ENCODE data around the gene NEUROG1. TPM values are rescaled to one million over a fixed set of nuclear protein-coding genes. Genes with fewer than 3 reads are reported as not detected.

The NEUROG1 gene
- total and polyA plus RNA-seq, 2 experiments from 2014 or later, result 0.16 TPM; not detected in 1

DNA sequence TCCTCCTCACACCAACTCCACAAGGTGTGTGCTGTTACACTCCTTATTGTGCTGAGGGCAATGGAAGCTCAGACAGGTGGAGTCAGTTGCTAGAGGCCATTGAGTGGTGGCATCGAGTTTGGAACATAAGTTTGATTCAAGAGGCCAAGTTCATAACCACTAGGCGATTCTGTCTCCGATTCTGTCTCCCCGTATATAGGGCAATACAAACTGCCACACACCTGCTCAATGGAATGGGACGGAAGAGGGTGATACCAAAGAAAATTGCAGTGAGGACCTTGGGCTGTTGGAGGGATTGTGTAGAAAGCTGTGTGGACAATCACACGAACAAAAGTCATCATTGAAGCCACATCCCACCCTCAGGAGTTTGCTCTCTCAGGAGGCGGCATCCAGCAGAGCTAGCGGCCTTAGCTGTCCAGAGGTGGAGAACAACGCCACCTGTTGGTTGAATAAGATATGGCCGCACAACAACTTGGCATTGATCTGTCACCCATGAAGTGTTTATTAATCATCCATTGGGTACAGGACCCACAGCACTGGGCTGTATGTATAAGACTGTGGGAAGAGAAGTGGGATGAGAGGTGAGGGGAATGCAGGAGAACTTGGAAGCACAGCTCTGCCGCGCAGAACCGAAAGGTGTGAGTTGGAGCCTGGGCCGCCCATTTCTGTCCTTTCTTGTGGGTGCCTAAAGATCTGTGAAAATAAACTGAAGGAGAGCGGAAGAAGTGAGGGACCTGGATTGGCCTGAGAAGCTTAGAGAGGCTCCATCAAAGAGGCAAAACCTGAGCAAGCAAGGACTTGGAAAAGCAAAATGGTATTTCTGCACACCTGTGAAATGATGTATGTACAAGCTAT lies 16.1 kb upstream of the NEUROG1 start:
- no peak overlapping the region for H3K4me3 Mint-ChIP-seq
- peak; percentile 78 for ATAC-seq
- H3K27me3 Mint-ChIP-seq (ENCODE audit: insufficient read depth, low read depth, poor library complexity), result peaks cover 56% of the 10 kb centered on the region
- H3K79me2 ChIP-seq (replicated peaks; ENCODE audit: insufficient read depth), result no peaks in the 10 kb centered on the region
- no peak overlapping the region for H3K27ac ChIP-seq (ENCODE audit: low read depth)
- TF ChIP-seq, protein P1, sequence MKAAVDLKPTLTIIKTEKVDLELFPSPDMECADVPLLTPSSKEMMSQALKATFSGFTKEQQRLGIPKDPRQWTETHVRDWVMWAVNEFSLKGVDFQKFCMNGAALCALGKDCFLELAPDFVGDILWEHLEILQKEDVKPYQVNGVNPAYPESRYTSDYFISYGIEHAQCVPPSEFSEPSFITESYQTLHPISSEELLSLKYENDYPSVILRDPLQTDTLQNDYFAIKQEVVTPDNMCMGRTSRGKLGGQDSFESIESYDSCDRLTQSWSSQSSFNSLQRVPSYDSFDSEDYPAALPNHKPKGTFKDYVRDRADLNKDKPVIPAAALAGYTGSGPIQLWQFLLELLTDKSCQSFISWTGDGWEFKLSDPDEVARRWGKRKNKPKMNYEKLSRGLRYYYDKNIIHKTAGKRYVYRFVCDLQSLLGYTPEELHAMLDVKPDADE (IDR thresholded peaks at IDR 0.05), result no peak
- TF ChIP-seq, protein P2, sequence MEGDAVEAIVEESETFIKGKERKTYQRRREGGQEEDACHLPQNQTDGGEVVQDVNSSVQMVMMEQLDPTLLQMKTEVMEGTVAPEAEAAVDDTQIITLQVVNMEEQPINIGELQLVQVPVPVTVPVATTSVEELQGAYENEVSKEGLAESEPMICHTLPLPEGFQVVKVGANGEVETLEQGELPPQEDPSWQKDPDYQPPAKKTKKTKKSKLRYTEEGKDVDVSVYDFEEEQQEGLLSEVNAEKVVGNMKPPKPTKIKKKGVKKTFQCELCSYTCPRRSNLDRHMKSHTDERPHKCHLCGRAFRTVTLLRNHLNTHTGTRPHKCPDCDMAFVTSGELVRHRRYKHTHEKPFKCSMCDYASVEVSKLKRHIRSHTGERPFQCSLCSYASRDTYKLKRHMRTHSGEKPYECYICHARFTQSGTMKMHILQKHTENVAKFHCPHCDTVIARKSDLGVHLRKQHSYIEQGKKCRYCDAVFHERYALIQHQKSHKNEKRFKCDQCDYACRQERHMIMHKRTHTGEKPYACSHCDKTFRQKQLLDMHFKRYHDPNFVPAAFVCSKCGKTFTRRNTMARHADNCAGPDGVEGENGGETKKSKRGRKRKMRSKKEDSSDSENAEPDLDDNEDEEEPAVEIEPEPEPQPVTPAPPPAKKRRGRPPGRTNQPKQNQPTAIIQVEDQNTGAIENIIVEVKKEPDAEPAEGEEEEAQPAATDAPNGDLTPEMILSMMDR (conservative IDR thresholded peaks at IDR 0.05; ENCODE audit: low read depth in 2 of 2), result peak; percentile 88 to 94
- no peaks in the 10 kb centered on the region for H3K36me3 ChIP-seq (ENCODE audit: insufficient read depth)
- H3K4me2 ChIP-seq, result no peak overlapping the region
- DNase-seq (ENCODE audit: low spot score), result peak; percentile 82
- H3K4me1 ChIP-seq (ENCODE audit: insufficient read depth), result no peaks in the 10 kb centered on the region; the same call in 1 of the 2 replicates
- H3K36me3 Mint-ChIP-seq (ENCODE audit: low read depth), result no peaks in the 10 kb centered on the region
- no peak overlapping the region for H2AFZ ChIP-seq
- peaks cover 68% of the 10 kb centered on the region for H3K27me3 ChIP-seq (ENCODE audit: insufficient read depth)
- H3F3A ChIP-seq (replicated peaks; ENCODE audit: low read depth), result no peaks in the 10 kb centered on the region
- H4K20me1 ChIP-seq (replicated peaks; ENCODE audit: insufficient read depth), result peaks cover under 1% of the 10 kb centered on the region
- H3K4me1 Mint-ChIP-seq, result peaks cover 2% of the 10 kb centered on the region; the same call in 1 of the 3 replicates
- H3K9me3 Mint-ChIP-seq, result no peaks in the 10 kb centered on the region
- no peak overlapping the region for H3K27ac Mint-ChIP-seq
- H3K9me2 ChIP-seq (ENCODE audit: insufficient read depth), result no peaks in the 10 kb centered on the region
- no peak overlapping the region for H3K4me3 ChIP-seq

DNA sequence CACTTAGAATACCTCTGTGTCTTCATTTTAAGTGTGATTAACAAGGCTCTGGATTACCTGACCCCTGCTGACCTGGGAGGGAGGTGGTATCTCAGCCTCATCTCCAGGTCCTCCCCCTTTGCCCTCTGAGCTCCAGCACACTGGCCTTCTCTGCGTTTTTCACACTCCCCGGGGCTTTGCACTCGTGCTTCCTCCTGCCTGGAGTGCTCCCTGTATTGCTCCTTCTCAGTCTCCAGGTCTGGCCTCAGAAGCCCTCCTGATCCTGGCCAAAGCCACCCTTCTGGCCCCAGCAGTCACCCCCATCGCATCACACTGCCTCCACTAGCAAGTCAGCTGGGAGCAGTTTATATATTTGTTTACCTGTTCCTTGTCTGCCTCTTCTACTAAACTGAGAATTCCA lies 13.6 kb upstream of the NEUROG1 start:
- Histone ChIP-seq H3K36me3 (ENCODE audit: insufficient read depth) (no peaks in the 10 kb centered on the region), H3K79me2 (replicated peaks; ENCODE audit: insufficient read depth) (no peaks in the 10 kb centered on the region), H3K4me1 (ENCODE audit: insufficient read depth) (peaks cover 19% of the 10 kb centered on the region), H3K27me3 (ENCODE audit: insufficient read depth) (peaks cover 88% of the 10 kb centered on the region), H4K20me1 (replicated peaks; ENCODE audit: insufficient read depth) (peaks cover 13% of the 10 kb centered on the region), H3F3A (replicated peaks; ENCODE audit: low read depth) (peaks cover 4% of the 10 kb centered on the region; the same call in 1 of the 2 replicates), H3K4me2 (no peak overlapping the region), H2AFZ (no peak overlapping the region), H3K27ac (ENCODE audit: low read depth) (no peak overlapping the region), H3K4me3 (no peak overlapping the region), H3K9me2 (ENCODE audit: insufficient read depth) (no peaks in the 10 kb centered on the region)
- Mint-ChIP-seq H3K9me3 (no peaks in the 10 kb centered on the region), H3K4me3 (no peak overlapping the region), H3K27me3 (ENCODE audit: insufficient read depth, low read depth, poor library complexity) (peaks cover 76% of the 10 kb centered on the region), H3K4me1 (peaks cover 20% of the 10 kb centered on the region), H3K27ac (no peak overlapping the region), H3K36me3 (ENCODE audit: low read depth) (no peaks in the 10 kb centered on the region)
- ATAC-seq (no peak), DNase-seq (ENCODE audit: low spot score) (no peak)
- TF ChIP-seq, protein P1 (IDR thresholded peaks at IDR 0.05), result no peak
- TF ChIP-seq JUNB (IDR thresholded peaks at IDR 0.05; ENCODE audit: unreplicated experiment) (no peak), EZH2 (IDR thresholded peaks at IDR 0.05; ENCODE audit: low read depth, unreplicated experiment) (no peak), ZNF114 (CRISPR knock-in tag; IDR thresholded peaks at IDR 0.05) (no peak), STAT1 (IDR thresholded peaks at IDR 0.05; ENCODE audit: unreplicated experiment) (no peak), POLR2AphosphoS5 (IDR thresholded peaks at IDR 0.05; ENCODE audit: low read depth) (no peak), NANOG (IDR thresholded peaks at IDR 0.05; ENCODE audit: borderline replicate concordance) (no peak), CREB1 (CRISPR knock-in tag; IDR thresholded peaks at IDR 0.05; ENCODE audit: low read depth) (no peak)
- TF ChIP-seq, protein P3, sequence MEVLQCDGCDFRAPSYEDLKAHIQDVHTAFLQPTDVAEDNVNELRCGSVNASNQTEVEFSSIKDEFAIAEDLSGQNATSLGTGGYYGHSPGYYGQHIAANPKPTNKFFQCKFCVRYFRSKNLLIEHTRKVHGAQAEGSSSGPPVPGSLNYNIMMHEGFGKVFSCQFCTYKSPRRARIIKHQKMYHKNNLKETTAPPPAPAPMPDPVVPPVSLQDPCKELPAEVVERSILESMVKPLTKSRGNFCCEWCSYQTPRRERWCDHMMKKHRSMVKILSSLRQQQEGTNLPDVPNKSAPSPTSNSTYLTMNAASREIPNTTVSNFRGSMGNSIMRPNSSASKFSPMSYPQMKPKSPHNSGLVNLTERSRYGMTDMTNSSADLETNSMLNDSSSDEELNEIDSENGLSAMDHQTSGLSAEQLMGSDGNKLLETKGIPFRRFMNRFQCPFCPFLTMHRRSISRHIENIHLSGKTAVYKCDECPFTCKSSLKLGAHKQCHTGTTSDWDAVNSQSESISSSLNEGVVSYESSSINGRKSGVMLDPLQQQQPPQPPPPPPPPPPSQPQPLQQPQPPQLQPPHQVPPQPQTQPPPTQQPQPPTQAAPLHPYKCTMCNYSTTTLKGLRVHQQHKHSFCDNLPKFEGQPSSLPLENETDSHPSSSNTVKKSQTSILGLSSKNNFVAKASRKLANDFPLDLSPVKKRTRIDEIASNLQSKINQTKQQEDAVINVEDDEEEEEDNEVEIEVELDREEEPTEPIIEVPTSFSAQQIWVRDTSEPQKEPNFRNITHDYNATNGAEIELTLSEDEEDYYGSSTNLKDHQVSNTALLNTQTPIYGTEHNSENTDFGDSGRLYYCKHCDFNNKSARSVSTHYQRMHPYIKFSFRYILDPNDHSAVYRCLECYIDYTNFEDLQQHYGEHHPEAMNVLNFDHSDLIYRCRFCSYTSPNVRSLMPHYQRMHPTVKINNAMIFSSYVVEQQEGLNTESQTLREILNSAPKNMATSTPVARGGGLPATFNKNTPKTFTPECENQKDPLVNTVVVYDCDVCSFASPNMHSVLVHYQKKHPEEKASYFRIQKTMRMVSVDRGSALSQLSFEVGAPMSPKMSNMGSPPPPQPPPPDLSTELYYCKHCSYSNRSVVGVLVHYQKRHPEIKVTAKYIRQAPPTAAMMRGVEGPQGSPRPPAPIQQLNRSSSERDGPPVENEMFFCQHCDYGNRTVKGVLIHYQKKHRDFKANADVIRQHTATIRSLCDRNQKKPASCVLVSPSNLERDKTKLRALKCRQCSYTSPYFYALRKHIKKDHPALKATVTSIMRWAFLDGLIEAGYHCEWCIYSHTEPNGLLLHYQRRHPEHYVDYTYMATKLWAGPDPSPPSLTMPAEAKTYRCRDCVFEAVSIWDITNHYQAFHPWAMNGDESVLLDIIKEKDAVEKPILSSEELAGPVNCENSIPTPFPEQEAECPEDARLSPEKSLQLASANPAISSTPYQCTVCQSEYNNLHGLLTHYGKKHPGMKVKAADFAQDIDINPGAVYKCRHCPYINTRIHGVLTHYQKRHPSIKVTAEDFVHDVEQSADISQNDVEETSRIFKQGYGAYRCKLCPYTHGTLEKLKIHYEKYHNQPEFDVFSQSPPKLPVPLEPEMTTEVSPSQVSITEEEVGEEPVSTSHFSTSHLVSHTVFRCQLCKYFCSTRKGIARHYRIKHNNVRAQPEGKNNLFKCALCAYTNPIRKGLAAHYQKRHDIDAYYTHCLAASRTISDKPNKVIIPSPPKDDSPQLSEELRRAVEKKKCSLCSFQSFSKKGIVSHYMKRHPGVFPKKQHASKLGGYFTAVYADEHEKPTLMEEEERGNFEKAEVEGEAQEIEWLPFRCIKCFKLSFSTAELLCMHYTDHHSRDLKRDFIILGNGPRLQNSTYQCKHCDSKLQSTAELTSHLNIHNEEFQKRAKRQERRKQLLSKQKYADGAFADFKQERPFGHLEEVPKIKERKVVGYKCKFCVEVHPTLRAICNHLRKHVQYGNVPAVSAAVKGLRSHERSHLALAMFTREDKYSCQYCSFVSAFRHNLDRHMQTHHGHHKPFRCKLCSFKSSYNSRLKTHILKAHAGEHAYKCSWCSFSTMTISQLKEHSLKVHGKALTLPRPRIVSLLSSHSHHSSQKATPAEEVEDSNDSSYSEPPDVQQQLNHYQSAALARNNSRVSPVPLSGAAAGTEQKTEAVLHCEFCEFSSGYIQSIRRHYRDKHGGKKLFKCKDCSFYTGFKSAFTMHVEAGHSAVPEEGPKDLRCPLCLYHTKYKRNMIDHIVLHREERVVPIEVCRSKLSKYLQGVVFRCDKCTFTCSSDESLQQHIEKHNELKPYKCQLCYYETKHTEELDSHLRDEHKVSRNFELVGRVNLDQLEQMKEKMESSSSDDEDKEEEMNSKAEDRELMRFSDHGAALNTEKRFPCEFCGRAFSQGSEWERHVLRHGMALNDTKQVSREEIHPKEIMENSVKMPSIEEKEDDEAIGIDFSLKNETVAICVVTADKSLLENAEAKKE (CRISPR knock-in tag; IDR thresholded peaks at IDR 0.05), result no peak
